GM19238 (cell line): ENCODE data around the gene OBSCN.
"Not testable (repeated sequence)": the region's sequence is repeated elsewhere in the genome, so short reads cannot be mapped to it uniquely, and the experiment has no call there.

ENCODE experiments used
- DNase-seq: peaks from one replicate; pipeline ENCODE4 v3.0.0; 2011; ENCODE audit warnings: low spot score; ENCODE audit not compliant: insufficient read length

OBSCN gene

DNA sequence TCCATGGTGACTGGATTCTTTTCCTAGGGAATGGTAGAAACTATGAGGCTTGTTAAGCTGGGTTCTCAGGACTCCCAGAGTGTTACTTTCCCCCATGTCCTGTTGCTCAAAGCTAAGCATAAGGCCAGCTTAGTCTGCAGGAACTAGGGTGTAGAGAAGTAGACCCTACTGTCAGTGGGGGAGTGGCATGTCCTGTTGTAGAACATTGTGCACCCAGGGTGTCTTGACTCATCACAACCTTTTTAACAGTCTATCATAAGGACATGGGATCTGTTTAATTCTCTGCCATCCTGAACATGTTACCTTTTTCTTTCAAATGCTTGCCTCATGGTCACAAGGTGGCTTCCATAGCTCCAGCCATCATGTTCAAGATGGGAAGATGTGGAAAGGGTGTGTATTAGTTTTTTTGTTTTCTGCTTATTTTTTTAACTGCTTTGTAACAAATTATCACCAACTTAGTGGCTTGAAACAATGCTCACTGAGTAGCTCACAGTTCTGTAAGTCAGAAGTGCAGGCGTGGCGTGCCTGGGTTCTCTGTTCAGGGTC lies 17.4 kb downstream of the OBSCN start:
- DNase-seq: no peak

DNA sequence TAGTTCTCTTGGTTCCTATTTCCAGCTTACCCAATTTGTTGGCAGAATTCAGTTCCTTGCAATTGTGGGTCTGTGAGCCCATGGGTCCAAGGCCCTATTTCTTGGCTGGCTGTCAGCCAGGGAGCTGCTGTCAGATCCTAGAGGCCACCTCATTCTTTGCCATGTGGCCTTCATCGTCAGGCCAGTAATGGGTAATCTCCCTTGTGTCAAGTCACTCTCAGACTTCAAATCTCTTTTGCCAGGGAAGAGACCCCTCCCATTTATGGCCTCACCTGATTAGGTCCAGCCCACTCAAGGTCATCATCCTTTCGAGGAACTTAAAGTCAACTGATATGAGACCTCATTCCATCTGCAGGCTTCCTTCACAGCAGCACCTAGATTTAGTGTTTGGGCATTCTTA lies 17.9 kb downstream of the OBSCN start:
- DNase-seq: no peak

DNA sequence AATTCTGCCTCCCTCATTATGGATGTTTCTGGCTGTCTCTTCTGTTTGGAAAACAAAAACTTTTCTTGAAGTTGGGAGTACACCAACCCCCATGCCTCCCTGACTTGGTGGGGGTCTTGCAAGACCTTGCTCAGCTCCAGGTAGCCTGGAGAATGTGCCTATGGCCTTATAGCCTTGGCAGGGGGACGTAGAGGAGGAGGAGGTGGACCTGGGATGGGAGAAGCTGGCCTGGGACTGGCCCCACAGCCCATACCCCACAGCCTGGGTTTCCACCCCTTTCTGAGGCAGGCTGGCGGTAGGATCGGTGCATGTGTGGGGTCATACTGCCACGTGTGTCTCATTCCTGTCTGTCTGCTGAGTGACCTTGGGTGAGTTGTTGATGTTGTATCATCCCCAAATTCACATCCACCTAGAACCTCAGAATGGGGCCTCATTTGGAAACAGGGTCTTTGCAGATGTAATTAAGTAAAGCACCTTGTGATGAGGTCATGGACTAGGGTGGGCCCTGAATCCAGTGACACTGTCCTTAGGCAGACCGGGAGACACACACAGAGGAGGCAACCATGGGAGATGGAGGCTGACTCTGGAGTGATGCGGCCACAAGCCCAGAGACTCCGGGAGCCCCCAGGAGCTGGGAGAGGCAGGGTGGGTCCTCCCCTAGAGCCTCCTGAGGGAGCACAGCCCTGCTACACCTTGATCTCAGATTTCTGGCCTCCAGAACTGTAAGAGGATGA lies 18.5 kb downstream of the OBSCN start:
- DNase-seq: no peak

DNA sequence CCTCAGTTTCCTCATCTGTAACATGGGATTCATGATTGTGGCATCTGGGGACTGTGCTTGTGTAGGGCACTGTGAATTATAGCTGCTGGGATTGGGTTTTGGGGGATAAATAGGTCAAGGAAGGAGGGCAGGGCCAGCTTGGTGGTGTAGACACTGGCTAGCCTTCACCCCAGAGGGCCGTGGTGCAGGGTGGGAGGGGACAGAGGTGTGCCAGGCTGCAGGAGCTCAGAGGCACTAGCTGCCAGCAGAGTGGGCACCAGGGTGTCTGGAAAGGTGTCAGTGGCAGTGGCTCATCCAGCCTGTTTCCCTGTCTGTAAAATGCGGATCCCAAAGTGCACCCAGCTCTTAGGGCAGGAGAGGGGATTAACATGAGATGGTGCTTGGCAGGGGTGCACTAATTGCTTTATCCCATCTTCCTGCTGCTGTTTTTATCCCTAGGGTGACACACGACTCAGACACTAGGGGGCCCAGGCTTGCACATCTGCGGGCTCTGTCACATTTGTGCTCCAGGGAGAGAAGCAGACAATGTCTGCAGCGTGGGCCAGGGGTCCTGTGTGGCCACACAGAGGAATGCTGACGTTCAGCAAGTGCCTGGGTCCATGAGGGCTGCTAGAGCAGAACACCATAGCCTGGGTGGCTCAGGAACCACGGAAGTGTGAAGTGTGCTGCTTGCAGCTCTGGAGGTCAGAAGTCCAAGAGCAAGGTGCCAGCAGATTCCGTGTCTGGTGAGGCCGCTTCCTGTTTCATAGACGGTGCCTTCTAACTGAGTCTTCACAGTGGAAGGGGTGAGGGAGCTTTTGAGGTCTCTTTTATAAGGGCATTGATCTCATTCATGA lies 19.3 kb downstream of the OBSCN start:
- no peak for DNase-seq

DNA sequence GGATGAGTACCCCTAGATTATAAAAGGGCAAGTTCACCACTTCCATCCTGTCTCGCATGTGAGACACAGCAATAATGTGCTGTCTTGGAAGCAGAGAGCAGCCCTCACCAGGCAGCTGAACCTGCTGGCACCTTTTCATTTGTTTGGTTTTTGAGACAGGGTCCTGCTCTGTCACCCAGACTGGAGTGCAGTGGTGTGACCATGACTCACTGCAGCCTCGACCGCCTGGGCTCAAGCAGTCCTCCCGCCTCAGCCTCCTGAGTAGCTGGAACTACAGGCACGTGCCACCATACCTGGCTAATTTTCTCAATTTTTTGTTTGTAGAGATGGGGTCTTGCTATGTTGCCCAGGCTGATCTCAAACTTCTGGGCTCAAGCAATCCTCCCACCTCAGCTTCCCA lies 20.3 kb downstream of the OBSCN start:
- DNase-seq: not testable (repeated sequence)

DNA sequence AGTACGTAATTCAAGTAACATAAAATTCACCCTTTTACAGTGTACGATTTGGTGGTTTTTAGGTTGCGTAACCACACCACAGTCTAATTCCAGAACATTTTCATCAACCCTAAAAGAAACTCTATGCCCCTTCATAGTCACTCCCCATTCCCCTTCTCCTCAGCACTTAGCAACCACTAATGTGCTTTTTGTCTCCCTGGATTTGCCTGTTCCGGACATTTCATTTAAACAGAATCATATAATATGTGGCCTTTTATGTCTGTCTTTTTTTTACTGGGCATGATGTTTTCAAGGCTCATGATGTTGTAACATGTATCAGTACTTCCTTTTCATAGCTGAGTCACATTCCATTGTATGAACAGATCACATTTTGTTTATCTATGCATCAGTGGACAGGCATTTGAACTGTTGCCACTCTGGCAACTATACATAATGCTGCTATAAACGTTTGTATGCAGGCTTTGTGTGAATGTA lies 20.8 kb downstream of the OBSCN start:
- no peak for DNase-seq

DNA sequence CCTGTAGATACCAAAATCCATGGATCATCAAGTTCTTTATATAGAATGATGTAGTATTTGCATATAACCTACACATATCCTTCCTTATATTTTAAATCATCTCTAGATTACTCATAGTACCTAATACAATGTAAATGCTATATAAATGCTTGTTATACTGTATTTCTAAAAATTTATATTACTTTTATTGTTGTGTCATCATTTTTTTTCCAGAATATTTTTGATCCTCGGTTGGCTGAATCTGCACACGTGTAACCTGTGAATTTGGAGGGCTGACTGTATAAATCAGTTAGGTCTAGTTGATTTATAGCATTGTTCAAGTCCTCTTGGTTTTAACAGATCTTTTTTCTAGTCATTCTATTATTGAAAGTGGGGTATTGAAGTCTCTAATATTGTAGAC lies 23.3 kb downstream of the OBSCN start:
- no peak for DNase-seq

DNA sequence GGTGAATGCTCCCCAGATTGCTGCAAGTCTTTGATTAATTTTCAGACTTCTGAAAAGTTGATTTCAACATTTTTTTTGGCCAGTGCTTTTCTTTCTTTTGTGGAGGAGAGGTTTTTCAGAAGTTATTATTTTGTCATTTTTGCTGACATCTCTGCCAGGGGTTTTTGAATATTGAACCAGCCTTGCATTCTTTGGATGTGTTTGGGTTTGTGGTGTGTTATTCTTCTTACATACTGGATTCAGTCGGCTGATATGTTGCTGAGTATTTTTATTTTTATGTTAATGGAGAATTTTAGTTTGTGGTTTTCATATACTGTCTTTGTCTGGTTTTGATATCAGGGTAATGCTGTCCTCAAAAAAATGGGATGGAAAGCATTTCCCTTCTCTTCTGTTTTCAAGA lies 25.3 kb downstream of the OBSCN start:
- no peak for DNase-seq

DNA sequence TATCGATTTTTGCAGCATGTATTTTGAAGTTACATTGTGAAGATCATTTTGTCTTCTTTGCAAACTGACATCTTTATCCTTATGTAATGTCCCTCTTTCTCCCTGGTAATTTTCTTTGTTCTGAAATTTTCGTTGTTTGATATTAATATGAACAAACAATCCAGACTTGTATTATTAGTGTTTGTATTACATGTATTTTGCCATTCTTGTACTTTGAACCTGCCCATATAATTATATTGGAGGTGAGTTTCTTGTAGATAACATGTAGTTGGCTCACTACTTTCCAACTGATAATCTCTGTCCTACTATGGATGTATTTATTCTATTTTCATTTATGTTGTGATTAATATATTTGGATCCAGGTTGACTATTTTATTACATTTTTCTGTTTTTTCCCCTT lies 27.1 kb downstream of the OBSCN start:
- DNase-seq: no peak

DNA sequence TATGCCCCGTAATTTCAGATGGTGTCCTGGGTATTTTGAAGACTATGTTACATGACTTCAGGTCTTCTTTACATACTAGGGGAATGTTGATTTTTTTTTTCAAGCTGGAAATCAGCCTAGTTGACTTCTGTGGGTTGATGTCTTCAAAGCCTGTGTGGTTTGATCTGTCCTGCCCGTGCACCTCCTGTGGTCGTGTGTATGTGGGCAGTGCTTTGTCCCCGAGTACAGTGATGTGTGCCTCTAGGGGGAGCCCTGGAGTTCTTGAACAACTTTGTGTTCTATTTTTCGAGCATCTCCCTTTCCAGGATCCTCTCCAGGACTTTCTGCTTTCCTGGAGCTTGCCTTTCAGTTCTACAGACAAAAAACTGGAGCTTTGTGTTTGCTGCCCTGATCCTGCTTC lies 28.9 kb downstream of the OBSCN start:
- DNase-seq: no peak

DNA sequence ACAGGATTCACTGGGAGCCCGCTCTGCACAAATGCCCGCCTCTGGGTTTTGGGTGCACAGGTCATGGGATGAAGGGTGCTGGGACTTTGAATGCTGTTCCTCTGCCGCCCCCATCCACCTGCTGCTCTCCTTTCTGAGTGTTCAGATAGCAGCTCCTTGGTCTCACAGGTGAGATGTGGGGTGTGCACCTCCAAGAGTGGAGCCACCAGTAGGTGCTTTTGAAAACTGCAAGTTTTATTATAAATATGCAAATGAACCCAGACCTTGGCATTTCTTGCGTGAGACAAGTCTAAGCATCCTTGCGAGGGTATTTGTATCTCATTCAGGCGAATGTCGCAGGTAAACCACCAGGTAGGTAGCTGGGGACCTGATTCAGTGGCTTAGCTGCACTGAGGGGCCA lies 30.2 kb downstream of the OBSCN start:
- DNase-seq: no peak

DNA sequence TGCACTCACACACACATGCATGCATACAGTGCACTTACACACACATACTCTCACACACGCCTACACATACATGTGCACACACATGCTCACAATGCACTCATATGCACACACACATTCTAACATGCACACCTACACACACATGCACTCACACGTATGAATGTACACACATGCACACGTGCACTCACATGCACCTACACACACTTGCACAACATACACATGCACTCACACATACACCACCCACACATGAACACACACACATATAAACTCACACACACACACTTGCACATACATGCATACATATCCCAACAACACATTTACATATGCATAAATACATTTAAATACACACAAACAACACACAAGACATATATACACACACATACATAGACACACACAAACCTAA lies 30.6 kb downstream of the OBSCN start:
- no peak for DNase-seq

DNA sequence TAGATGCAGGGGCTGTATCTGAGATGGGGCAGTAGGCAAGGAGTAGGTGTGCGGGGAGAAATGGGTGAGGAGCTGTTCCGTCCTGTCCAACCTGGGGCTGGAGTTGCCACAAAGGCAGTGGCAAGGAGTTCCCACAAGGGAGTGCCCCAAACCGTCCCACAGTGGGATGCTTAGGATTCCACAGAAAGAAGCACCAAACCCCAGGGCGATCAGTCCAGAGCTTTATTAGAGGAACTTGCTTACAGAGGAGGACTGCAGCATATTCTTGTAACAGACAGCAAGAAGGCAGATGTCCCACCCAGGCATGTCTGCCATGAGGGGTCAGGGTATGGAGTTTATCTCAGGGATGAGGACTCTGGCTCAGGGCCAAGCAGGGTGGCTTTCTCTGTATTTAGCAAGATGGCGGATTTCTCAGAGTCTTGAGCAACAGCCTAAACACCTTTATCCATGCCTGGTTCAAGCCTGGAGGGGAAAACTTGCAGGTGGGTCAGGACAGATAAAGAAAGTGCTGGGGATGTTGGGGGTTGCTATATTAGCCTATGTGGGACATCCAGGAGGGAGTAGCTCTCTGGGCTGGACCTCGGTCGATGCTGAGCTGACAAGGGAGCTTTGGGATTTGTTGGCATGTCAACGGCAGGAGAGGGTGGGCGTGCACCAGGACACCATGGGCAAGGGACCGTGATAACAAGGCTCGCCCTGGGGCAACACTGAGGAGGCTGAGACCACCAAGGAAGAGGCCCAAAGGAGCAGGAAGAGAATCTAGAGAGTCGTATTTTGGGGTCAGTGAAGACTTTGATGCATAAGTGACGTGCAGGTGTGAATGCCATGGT lies 32.8 kb downstream of the OBSCN start:
- no peak for DNase-seq

DNA sequence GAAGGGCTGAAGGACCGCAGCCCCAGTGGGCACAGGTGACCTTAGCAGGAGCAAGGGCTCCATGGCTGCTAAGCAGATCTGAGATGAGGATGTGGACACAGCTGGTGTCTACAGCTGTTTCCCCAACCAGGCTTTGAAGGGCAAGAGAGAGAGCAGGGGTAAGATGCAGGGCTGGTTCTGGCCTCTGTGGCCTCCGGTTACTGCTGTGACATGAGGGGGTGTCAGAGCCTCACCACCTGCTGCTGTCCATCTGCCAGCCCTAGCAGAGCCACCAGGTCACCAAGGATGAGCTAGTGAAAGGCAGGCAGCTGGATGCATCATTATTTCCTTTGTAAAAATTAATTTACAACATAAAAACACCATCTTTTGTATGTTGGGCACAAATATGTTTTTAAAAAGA lies 33.4 kb downstream of the OBSCN start:
- DNase-seq: no peak

DNA sequence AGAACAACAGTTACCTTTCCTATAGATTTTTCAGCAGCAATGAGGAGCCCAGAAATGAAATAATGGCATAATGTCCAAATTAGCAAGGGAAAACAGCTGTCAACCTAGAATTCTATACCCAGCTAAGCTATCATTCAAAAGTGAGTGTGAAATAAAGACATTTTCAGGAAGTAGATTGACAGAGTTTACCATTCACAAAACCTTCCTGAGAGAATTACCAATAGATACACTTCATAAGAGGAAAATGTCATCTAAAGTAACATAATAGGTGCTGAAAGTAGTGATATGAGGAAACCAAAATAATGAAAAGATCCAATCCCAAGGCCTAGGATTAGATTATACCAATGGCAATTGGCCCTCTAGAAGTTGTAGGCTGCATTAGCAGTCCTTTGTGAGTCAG lies 34.6 kb downstream of the OBSCN start:
- DNase-seq: no peak

DNA sequence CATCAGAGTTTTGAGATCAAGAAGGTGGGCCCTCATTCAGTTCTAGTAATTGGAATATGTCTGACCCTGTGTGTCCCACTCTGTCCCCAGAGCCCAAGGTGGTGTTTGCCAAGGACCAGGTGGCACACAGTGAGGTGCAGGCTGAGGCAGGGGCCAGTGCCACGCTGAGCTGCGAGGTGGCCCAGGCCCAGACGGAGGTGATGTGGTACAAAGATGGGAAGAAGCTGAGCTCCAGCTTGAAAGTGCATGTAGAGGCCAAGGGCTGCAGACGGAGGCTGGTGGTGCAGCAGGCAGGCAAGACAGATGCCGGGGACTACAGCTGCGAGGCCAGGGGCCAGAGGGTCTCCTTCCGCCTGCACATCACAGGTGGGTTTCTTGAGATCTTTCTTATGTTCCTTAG lies 35.2 kb downstream of the OBSCN start:
- no peak for DNase-seq

DNA sequence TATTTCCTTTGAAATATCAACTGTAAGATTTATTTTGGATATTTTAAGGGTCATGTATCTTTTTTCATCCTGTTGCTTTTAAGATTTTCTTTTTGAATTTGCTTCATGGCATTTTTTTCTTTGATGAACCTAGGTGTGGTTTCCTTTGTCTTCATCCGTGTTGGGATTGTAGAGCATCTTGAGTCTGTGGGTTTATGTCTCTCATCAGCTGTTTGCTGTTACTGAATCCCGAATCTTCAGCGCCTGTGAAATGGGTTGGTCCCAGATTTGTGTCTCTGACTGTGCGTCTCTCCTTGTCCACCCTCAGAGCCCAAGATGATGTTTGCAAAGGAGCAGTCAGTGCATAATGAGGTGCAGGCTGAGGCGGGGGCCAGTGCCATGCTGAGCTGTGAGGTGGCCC lies 36.1 kb downstream of the OBSCN start:
- DNase-seq: not testable (repeated sequence)

DNA sequence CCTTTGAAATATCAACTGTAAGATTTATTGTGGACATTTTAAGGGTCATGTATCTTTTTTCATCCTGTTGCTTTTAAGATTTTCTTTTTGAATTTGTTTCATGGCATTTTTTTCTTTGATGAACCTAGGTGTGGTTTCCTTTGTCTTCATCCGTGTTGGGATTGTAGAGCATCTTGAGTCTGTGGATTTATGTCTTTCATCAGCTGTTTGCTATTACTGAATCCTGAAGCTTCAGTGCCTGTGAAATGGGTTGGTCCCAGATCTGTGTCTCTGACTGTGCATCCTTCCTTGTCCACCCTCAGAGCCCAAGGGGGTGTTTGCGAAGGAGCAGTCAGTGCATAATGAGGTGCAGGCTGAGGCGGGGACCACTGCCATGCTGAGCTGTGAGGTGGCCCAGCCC lies 37.3 kb downstream of the OBSCN start:
- no peak for DNase-seq

DNA sequence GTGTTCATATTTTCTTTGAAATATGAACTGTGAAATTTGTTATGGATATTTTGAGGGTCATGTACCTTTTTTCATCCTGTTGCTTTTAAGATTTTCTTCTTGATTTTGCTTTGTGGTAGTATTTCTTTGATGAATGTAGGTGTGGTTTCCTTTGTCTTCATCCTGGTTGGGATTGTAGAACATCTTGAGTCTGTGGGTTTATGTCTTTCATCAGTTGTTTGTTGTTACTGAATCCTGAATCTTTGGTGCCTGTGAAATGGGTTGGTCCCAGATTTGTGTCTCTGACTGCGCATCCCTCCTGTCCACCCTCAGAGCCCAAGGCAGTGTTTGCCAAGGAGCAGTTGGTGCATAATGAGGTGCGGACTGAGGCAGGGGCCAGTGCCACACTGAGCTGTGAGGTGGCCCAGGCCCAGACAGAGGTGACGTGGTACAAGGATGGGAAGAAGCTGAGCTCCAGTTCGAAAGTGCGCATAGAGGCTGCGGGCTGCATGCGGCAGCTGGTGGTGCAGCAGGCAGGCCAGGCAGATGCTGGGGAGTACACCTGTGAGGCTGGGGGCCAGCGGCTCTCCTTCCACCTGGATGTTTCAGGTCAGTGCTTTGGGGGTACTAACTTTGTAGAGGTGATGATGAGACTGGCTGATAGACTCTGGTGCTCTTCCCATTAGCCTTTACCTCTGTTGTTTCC lies 38.5 kb downstream of the OBSCN start:
- no peak for DNase-seq

DNA sequence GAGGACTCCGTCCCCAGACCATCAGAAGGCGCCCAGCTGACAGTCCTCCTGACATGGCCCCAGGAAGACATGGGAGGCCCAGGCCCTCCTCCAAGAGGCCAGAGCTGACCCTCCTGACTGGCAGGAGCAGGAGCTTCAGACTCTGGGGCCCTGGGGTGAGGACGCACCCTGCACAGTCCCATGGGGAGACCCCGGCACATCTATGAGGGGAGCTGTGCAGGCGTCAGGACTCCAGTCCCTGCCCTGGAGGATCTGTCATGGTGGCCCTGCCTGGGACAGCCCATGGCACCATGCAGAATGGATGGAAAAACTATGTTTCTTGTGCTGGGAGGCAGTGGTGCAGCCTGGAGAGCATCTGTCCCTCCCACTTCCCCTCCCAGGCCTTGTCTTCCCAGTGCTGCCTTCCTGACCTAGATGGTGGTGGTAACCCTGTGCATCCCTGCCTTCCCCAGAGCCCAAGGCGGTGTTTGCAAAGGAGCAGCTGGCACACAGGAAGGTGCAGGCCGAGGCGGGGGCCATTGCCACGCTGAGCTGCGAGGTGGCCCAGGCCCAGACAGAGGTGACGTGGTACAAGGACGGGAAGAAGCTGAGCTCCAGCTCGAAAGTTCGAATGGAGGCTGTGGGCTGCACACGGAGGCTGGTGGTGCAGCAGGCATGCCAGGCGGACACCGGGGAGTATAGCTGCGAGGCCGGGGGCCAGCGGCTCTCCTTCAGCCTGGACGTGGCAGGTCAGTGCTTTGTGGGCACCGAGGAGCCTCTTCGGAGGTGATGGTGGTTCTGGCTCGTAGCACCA lies 41.9 kb downstream of the OBSCN start:
- DNase-seq: no peak
